Pancreas (tissue), 10 donors: ENCODE data around the gene CITED4. TPM values are rescaled to one million over a fixed set of nuclear protein-coding genes. Genes with fewer than 3 reads are reported as not detected.

Source experiments
- ATAC-seq, 4 donors: fragments of 200-7000 bp; cut with Tn5 transposase; one replicate each; pipeline versions ENCODE4 v1.8.0 to v1.9.1; 2020; ENCODE audit warnings: mild to moderate bottlenecking in 4 of 4, moderate library complexity in 4 of 4
- DNase-seq, 6 donors: peaks; one replicate each; pipeline ENCODE4 v3.0.0-alpha.2; 2020
- FAIRE-seq: peaks from 2 replicates; lab custom pipeline; 2012; peaks lifted over from hg19 to GRCh38; lab: Jason Lieb, UNC
- H3K27ac ChIP-seq, 4 donors: fragments of 200-600 bp; sonication (generic); 1 replicate in 3 of 4; 2 replicates in 1 of 4; pipeline versions ENCODE4 v1.5.0 to v1.8.0; 2020
- H3K27me3 ChIP-seq, 4 donors: fragments of 200-600 bp; one replicate each; pipeline ENCODE4 v1.8.0; 2021
- H3K36me3 ChIP-seq, 3 donors: fragments of 200-600 bp; sonication (generic) in 1 of 3; one replicate each; pipeline versions ENCODE4 v1.5.0 to v1.8.0; 2020 to 2021
- H3K4me1 ChIP-seq, 3 donors: fragments of 200-600 bp; one replicate each; pipeline ENCODE4 v1.8.0; 2021
- H3K4me3 ChIP-seq, 4 donors: fragments of 200-600 bp; sonication (generic) in 2 of 4; one replicate each; pipeline versions ENCODE4 v1.5.0 to v1.8.0; 2020 to 2021
- H3K9me3 ChIP-seq, 4 donors: fragments of 200-600 bp; one replicate each; pipeline ENCODE4 v1.8.0; 2021
- WGBS, 2 donors: extraction: QIAGEN DNeasy Blood & Tissue Kit; methylation state at CpG; one replicate each; pipeline ENCODE4 v1.1.7; 2013; 5-methylcytosine and 5-hydroxymethylcytosine counted together
- intact Hi-C, 3 donors: fragments of 100-400 bp; cut with DNase I; formaldehyde crosslinking; loops; one replicate each; pipeline versions ENCODE4 v1.11.1 to v1.14.2; 2022
- polyA plus RNA-seq, 2 donors: library from polyadenylated mRNA; stranded (reverse); fragments of 200-250 nt; gene quantifications; one replicate each; pipeline ENCODE4 v1.2.3, GENCODE V29; 2013
- total RNA-seq, 6 donors: library from RNA; stranded (reverse); fragmentation: NEBNext Ultra II Directional in 4 of 6; extraction: Animal tissue kit (Norgen Biotek cat#: 25700) in 4 of 6; gene quantifications; one replicate each; pipeline versions ENCODE4 v1.2.1 to v1.2.4, GENCODE V29; 2021 to 2023
- TF ChIP-seq, protein P1 (sequence below), 4 donors: fragments of 200-600 bp; sonication (generic) in 3 of 4; IDR thresholded peaks; one replicate each; pipeline versions ENCODE4 v1.5.0 to v1.8.0; 2021; ENCODE audit warnings: antibody characterized with exemption in 4 of 4
- donor health status: healthy with polysubstance abuse.
- donor health status: DM: no; HTN: no; CAD: no; lungs with moderate emphysema.
- donor health status: DM: no; HTN: no; CAD: no.
- donor health status: control.
- donor health status: control.
- donor health status: Bipolar disorder and iron deficiency.
- donor health status: DM: yes; HTN: yes; CAD: no.
- donor health status: DM: no; HTN: no; CAD: no.
- donor health status: DM: no; HTN: no; CAD: no.
- donor health status: DM: yes; HTN: yes; CAD: no.

CITED4 gene
- total and polyA plus RNA-seq, 8 donors: 41.1 to 81.2 (median 51.1) TPM

GRCh38 chr1:40873863-40874472 is 11.8 kb upstream of the CITED4 start:
- DNase-seq (no peak), ATAC-seq (no peak), FAIRE-seq (no peak)
- H3K4me1 ChIP-seq: peaks cover 0 to 11% (median 0%) of the 10 kb centered on the region in 3 donors
- 94 to 99% methylated on average over 7 of the region's 7 CpGs for WGBS, 2 donors
- intact Hi-C loops: no loop called here
- no peaks in the 10 kb centered on the region for H3K36me3 ChIP-seq
- H3K27ac ChIP-seq: no peak overlapping the region
- no peak overlapping the region for H3K4me3 ChIP-seq
- no peaks in the 10 kb centered on the region for H3K27me3 ChIP-seq
- TF ChIP-seq, protein P1, sequence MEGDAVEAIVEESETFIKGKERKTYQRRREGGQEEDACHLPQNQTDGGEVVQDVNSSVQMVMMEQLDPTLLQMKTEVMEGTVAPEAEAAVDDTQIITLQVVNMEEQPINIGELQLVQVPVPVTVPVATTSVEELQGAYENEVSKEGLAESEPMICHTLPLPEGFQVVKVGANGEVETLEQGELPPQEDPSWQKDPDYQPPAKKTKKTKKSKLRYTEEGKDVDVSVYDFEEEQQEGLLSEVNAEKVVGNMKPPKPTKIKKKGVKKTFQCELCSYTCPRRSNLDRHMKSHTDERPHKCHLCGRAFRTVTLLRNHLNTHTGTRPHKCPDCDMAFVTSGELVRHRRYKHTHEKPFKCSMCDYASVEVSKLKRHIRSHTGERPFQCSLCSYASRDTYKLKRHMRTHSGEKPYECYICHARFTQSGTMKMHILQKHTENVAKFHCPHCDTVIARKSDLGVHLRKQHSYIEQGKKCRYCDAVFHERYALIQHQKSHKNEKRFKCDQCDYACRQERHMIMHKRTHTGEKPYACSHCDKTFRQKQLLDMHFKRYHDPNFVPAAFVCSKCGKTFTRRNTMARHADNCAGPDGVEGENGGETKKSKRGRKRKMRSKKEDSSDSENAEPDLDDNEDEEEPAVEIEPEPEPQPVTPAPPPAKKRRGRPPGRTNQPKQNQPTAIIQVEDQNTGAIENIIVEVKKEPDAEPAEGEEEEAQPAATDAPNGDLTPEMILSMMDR (IDR thresholded peaks at IDR 0.05): no peak
- H3K9me3 ChIP-seq: no peaks in the 10 kb centered on the region

DNA sequence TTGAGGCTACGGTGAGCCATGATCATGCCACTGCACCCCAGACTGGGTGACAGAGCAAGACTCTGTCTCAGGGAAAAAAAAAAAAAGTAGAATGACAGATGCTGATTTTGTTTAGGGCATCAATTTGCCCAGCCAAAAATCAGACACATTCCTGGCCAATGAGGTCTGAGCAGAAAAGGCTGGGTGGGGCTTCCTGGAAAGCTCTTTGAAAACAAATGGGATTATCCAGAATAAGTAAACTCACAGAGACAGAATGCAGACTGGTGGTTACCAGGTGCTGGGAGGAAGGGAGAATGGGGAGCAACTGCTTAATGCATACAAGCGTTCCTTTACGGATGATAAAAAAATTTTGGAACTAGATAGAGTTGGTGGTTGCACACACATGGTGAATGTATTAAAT is 10.1 kb upstream of the CITED4 start:
- FAIRE-seq (no peak), ATAC-seq (no peak)

DNA sequence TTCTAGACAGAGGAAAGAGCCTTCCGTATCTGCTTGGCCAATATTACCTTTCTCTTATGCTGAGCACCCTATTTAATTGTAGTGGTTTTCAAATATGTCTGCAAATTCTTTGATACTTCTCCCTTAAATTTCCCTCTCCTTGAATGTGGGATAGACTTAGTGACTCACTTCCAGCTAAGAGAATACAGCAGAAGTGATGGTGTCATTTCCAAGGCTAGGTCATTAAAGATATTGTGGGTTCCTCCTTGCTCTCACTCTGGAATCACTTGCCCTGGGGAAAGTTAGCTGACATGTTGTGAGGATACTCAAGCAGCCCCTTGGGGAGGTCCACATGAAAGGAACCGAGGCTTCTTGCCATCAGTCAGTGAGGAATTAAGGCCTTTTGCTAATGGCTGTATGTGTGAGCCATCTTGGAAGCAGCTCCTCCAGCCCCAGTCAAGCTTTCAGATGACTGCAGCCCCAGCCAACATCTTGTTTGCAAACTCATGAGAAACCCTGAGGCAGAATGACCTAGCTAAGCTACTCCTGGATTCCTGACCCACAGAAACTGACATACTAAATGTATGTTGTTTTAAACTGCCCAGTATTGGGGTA is 8.1 kb upstream of the CITED4 start:
- H3K9me3 ChIP-seq: no peaks in the 10 kb centered on the region
- no peaks in the 10 kb centered on the region for H3K27me3 ChIP-seq
- no peak for DNase-seq
- no peak for FAIRE-seq
- no peak for ATAC-seq
- peaks cover 6 to 15% (median 10%) of the 10 kb centered on the region in 3 donors for H3K4me1 ChIP-seq
- no peak overlapping the region for H3K4me3 ChIP-seq
- H3K36me3 ChIP-seq: no peaks in the 10 kb centered on the region
- TF ChIP-seq, protein P1 (IDR thresholded peaks at IDR 0.05): no peak
- 90 to 98% methylated on average over 2 of the region's 2 CpGs for WGBS, 2 donors
- intact Hi-C loops: no loop called here
- no peak overlapping the region for H3K27ac ChIP-seq

More for the DNA sequence above, 10.1 kb upstream of the CITED4 start:
- 91% methylated on average over 3 of the region's 3 CpGs for WGBS, 2 donors
- intact Hi-C loops: no loop called here
- TF ChIP-seq, protein P1 (IDR thresholded peaks at IDR 0.05): no peak
- H3K27me3 ChIP-seq: no peaks in the 10 kb centered on the region
- H3K27ac ChIP-seq: no peak overlapping the region
- DNase-seq: no peak
- H3K9me3 ChIP-seq: no peaks in the 10 kb centered on the region
- H3K4me3 ChIP-seq: no peak overlapping the region
- peaks cover 6 to 18% (median 10%) of the 10 kb centered on the region in 3 donors for H3K4me1 ChIP-seq
- H3K36me3 ChIP-seq: no peaks in the 10 kb centered on the region

- H3K27ac ChIP-seq: peak overlapping the region in 3 of 4 donors; percentile 10 to 66 (median 52)
- FAIRE-seq (no peak), ATAC-seq (peak; percentile 87 to 92 (median 90)), DNase-seq (peak in 2 of 6 donors; percentile 34 to 41)
- intact Hi-C loops: no loop called here
- no peak overlapping the region for H3K4me3 ChIP-seq
- 63 to 67% methylated on average over 4 of the region's 4 CpGs for WGBS, 2 donors
- H3K4me1 ChIP-seq: peaks cover 6 to 22% (median 10%) of the 10 kb centered on the region in 3 donors
- TF ChIP-seq, protein P1 (IDR thresholded peaks at IDR 0.05): no peak
- H3K36me3 ChIP-seq: no peaks in the 10 kb centered on the region
- no peaks in the 10 kb centered on the region for H3K27me3 ChIP-seq
- no peaks in the 10 kb centered on the region for H3K9me3 ChIP-seq
Observed at GRCh38 chr1:40868051-40868723, 6.0 kb upstream of the CITED4 start.
